RWPE2 (cell line): ENCODE measurements around the gene DOP1B.
A peak's percentile ranks its signal among the peaks of the same experiment; 100 is the strongest.

Experiments
- ATAC-seq: fragments of 200-7000 bp; cut with Tn5 transposase; 3 replicates; pipeline ENCODE4 v1.9.1; 2021; ENCODE audit warnings: low read depth
- DNase-seq: peaks from one replicate; pipeline ENCODE4 v3.0.0-alpha.2; 2020; ENCODE audit warnings: low spot score
- H3K27ac ChIP-seq: fragments of 450-650 bp; 2 replicates; pipeline ENCODE4 v1.5.1; 2017; ENCODE audit warnings: mild to moderate bottlenecking; ENCODE audit not compliant: poor library complexity, severe bottlenecking
- H3K27me3 ChIP-seq: fragments of 250-450 bp; sonication (Bioruptor Pico); 2 replicates; pipeline ENCODE4 v1.5.1; 2021; ENCODE audit warnings: mild to moderate bottlenecking, moderate library complexity; ENCODE audit not compliant: insufficient read depth, poor library complexity, severe bottlenecking
- H3K36me3 ChIP-seq: fragments of 250-450 bp; sonication (Bioruptor Pico); 2 replicates; pipeline ENCODE4 v1.5.1; 2020; ENCODE audit warnings: low read depth, mild to moderate bottlenecking, moderate library complexity
- H3K4me1 ChIP-seq: fragments of 250-450 bp; sonication (Bioruptor Pico); 2 replicates; pipeline ENCODE4 v1.5.1; 2021; ENCODE audit warnings: mild to moderate bottlenecking, moderate library complexity; ENCODE audit not compliant: insufficient read depth, poor library complexity, severe bottlenecking
- H3K4me3 ChIP-seq: fragments of 250-450 bp; sonication (Bioruptor Pico); 2 replicates; pipeline ENCODE4 v1.5.1; 2021; ENCODE audit warnings: mild to moderate bottlenecking, moderate library complexity; ENCODE audit not compliant: severe bottlenecking
- H3K9me3 ChIP-seq: fragments of 250-450 bp; sonication (Bioruptor Pico); 2 replicates; pipeline ENCODE4 v1.5.1; 2021; ENCODE audit warnings: mild to moderate bottlenecking, moderate library complexity; ENCODE audit not compliant: severe bottlenecking
- TF ChIP-seq, protein P1 (sequence below): fragments of 450-650 bp; IDR thresholded peaks from one replicate; pipeline ENCODE4 v1.5.1; 2017; ENCODE audit warnings: mild to moderate bottlenecking, moderate library complexity; ENCODE audit not compliant: poor library complexity, severe bottlenecking

The DOP1B gene

DNA sequence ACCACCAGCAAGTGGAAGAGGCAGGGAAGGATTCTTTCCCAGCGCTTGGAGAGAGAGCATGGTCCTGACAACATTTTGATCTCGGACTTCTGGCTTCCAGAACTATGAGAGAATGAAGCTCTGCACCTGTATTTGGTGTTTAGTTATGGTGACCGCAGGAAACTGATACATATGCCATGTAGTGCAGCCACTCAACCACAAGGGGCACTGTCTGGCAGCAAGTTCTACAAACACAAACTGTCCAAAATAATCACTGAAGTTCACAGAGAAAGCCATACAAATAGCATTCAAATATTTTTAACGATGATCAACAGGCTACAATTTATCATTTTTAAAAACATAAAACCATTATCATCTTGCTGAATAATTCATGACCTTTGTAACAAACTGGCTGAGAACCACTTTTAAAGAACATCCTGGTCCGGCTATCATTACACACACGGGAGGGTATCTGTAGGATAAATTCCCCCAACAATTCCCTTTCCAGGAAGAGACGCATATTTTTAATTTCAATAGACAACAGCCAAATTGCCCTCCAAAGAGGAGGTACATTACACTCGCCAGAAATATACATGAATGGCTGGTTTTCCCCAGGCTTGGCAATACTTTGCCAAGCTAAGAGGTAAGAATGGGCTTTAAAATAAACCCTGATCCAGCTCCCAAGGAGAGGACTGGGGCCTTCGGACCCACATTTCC lies 31.0 kb upstream of the DOP1B start:
- Histone ChIP-seq H3K4me1 (peaks cover 12% of the 10 kb centered on the region), H3K9me3 (no peaks in the 10 kb centered on the region), H3K27me3 (no peaks in the 10 kb centered on the region), H3K27ac (no peak overlapping the region), H3K36me3 (no peaks in the 10 kb centered on the region), H3K4me3 (no peak overlapping the region)
- DNase-seq = no peak
- no peak for ATAC-seq
- TF ChIP-seq, protein P1, sequence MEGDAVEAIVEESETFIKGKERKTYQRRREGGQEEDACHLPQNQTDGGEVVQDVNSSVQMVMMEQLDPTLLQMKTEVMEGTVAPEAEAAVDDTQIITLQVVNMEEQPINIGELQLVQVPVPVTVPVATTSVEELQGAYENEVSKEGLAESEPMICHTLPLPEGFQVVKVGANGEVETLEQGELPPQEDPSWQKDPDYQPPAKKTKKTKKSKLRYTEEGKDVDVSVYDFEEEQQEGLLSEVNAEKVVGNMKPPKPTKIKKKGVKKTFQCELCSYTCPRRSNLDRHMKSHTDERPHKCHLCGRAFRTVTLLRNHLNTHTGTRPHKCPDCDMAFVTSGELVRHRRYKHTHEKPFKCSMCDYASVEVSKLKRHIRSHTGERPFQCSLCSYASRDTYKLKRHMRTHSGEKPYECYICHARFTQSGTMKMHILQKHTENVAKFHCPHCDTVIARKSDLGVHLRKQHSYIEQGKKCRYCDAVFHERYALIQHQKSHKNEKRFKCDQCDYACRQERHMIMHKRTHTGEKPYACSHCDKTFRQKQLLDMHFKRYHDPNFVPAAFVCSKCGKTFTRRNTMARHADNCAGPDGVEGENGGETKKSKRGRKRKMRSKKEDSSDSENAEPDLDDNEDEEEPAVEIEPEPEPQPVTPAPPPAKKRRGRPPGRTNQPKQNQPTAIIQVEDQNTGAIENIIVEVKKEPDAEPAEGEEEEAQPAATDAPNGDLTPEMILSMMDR = peak; percentile 92

DNA sequence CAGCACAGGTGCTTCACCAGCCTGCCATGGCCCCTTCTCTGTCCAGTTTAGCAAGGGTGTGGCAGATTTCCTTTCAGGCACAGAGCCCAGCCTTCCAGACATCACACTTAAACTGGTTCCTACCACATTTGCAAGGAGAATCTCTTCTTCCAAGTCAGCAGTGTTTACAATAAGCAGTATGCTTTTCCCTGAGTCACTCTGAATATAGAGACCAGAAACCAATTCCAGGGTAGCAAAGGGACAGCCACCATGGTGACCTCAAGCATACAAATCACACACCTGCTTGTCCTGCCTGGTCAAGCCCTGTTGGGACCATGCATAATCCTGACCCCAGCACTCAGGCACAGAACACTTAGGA lies 30.4 kb upstream of the DOP1B start:
- no peak for ATAC-seq
- H3K4me1 ChIP-seq = peaks cover 12% of the 10 kb centered on the region
- H3K4me3 ChIP-seq = no peak overlapping the region
- no peaks in the 10 kb centered on the region for H3K27me3 ChIP-seq
- no peaks in the 10 kb centered on the region for H3K36me3 ChIP-seq
- no peaks in the 10 kb centered on the region for H3K9me3 ChIP-seq
- no peak overlapping the region for H3K27ac ChIP-seq
- no peak for DNase-seq
- TF ChIP-seq, protein P1 = no peak

- Histone ChIP-seq H3K27ac (no peak overlapping the region), H3K27me3 (no peaks in the 10 kb centered on the region), H3K4me3 (no peak overlapping the region), H3K4me1 (peaks cover 12% of the 10 kb centered on the region), H3K36me3 (no peaks in the 10 kb centered on the region), H3K9me3 (no peaks in the 10 kb centered on the region)
- TF ChIP-seq, protein P1 = no peak
- DNase-seq (no peak), ATAC-seq (no peak)
These were observed 30.0 kb upstream of the DOP1B start for GRCh38 chr21:36126621-36127110.

DNA sequence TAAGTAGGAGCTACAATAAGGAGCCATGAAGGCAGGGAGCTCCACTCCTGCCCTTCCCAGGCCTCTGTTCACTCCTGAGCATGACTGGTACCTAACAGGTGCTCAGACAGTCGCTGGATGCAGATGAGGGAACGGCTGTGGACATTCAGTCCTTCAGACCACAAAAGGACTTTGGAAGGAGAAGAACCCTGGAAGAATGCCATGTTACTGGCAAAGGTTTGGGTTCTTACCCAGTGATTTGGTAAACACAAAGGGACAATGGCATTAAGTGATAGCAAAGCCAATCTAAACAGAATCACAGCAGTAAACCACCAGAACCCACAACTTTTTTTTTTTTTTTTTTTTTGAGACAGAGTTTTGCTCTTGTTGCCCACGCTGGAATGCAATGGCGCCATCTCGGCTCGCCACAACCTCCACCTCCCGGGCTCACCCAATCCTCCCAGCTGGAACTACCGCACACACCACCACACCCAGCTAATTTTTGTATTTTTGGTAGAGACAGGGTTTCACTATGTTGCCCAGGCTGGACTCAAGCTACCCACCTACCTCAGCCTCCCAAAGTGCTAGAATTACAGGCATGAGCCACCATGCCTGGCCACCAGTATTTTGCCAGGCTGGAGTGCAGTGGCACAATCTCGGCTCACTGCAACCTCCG lies 29.2 kb upstream of the DOP1B start:
- TF ChIP-seq, protein P1 = no peak
- Histone ChIP-seq H3K4me3 (no peak overlapping the region), H3K4me1 (peaks cover 12% of the 10 kb centered on the region), H3K9me3 (no peaks in the 10 kb centered on the region), H3K36me3 (no peaks in the 10 kb centered on the region), H3K27me3 (no peaks in the 10 kb centered on the region), H3K27ac (no peak overlapping the region)
- DNase-seq = no peak
- ATAC-seq = no peak

DNA sequence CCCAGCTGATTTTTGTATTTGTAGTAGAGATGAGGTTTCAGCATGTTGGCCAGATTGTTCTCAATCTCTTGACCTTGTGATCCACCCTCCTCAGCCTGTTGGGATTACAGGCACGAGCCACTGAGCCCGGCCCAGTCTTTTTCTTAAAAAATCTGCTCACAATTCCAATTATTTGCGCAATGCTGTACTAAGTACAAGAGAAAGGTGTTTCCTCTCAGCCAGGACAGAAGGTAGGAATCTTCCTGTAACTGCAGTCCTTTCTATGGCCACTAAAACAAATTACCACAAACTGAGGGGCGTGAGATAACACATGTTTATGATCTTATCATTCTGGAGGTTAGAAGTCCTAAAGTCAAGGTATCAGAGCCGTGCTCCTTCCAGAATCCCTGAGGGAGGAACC lies 28.6 kb upstream of the DOP1B start:
- Histone ChIP-seq H3K4me3 (no peak overlapping the region), H3K9me3 (no peaks in the 10 kb centered on the region), H3K27me3 (no peaks in the 10 kb centered on the region), H3K4me1 (peaks cover 12% of the 10 kb centered on the region), H3K27ac (no peak overlapping the region), H3K36me3 (no peaks in the 10 kb centered on the region)
- TF ChIP-seq, protein P1 = no peak
- DNase-seq (peak; percentile 3), ATAC-seq (no peak)
